GM19193 (cell line): ENCODE results near the gene SNCAIP.

Experiments
- POLR2A ChIP-seq: IDR thresholded peaks from 4 replicates; pipeline ENCODE4 v1.6.1; 2011; ENCODE audit not compliant: insufficient read depth, insufficient read length; ENCODE audit errors: extremely low read depth

The SNCAIP gene

GRCh38 chr5:122339591-122339990 is 27.6 kb downstream of the SNCAIP start:
- no peak for TF ChIP-seq POLR2A

DNA sequence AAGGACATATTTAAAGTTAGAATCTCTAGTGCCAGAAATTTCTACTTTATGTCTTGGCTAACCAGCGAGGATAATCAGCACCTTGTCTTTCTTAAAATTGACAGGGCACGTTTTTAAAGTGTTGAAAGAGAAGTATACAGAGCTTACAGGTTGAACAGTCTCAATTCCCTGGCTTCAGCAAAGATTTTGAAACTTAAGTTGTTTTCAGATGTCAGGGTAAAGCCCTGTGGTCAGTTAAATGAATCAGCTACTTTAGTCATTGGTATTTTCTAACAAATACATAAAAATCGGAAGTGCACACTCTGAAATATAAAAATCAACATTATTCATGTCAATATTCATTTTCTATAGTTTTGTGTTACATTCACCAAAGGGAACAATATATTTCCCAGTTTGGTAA is 29.1 kb downstream of the SNCAIP start:
- TF ChIP-seq POLR2A: no peak

- TF ChIP-seq POLR2A: no peak
Measured at GRCh38 chr5:122342256-122342655, 30.2 kb downstream of the SNCAIP start.

DNA sequence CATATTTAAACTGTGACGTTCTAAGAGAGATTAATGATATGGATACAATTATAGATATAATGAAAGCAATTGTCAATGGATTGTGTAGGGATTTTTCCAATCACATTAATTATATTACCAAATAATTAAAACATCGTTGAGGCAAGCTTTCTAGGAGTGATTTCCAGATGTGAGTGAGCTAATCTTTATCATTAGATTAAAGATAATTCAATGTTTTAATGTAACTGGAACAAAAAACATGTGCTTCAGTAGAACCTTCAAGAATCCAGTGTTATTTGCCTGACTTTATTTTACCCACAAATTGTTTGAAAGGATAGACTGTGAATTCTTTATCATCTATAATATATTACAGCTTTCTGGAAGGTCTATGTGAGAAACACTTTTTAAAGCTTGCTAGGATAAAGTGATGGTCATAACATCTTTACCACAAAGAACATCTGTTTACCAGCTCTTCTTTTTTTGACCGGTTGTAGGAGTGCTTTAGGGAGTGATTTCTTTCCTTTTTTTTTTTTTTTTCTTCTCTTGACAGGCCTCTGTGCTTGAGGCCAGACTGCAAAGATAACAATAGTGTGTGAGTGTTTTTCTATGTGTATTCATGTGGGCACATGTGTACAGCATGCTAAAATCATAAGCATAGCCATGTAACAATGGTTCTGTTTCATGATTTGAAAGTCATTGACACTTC is 35.0 kb downstream of the SNCAIP start:
- TF ChIP-seq POLR2A: no peak

GRCh38 chr5:122350496-122350895 is 38.5 kb downstream of the SNCAIP start:
- TF ChIP-seq POLR2A: no peak

DNA sequence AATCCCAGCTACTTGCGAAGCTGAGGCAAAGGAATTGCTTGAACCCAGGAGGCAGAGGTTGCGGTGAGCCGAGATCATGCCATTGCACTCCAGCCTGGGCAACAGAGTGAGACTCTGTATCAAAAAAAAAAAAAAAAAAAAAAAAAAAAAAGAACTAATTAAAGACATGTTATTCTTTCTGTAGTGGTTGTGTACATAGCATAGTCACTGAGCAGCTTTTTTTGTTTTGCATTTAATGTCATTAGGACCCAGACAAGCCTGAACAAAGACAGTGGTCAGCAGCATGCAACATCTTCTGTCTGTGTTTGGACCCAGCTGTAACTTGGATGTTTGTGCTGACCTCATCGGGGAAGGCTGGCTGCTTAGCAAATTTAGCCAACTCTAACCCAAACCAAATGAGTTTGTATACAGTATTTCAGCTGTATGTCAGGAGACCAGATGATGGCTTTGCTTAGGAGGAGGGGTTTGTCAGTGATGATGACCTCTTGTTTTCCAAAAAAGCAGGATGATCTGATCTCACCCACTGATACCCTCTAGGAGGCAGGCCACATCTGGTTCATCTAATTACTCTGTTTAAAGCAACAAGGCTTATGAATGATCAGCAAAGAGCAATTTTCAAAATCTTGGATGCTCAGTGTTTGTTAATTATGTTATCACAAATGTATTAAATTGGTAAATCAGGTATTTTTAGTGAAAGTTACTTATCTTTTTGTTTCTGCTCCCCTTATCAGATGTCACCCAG is 39.5 kb downstream of the SNCAIP start:
- no peak for TF ChIP-seq POLR2A

DNA sequence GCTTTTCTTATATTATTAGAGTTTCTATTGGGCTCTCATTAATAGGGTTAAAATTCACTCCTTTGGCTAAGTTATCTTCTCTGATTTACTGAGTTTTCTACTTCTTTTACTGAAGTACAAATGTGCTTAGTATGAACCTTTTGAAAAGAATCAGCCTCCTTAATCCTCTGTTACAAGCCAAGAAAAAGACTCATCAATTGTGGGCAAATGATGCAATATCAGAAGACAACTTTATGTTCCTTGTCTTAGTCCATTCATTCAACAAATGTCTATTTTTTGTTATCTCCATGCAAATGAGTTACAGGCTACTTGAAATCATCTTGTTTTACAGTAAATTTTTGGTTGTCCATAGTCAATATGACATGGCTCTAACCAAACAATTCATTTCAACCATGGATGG is 40.3 kb downstream of the SNCAIP start:
- TF ChIP-seq POLR2A: no peak

DNA sequence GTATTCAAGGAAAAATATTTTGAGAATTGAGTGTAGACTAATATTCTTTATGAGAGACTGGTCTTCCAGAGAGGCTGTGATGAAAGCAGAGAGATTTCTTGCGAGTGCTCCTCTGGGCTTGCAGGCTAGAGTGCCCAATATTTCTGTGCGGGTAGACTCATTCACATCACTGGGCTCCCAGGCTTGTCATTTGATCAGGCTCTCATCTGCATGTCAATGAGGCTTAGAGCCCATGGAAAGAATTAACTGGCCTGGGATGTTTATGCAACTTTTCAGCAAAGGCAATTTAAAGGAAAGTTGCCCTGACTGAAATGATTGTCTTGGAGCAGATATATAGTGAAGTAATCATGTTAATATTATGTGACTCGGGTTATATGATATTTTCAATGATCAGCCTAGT is 42.3 kb downstream of the SNCAIP start:
- TF ChIP-seq POLR2A: no peak

DNA sequence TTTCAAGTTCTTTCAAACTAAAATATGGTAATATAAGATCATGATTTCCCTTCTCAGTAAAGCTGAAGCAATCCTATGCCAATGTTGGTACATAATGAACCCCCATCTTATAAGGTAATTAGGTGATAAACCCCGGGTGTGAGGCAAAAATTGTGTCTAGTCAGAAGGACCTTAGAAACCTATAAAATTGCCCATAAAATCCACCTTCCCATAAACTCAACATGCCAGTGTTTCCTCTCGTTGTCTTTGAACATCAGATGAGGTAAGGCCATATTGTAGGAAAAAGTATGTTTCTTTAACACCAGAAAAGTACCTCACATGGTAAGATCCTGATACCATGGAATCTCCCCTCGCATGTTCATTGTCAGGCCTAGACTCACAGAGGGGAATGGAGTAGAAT is 43.3 kb downstream of the SNCAIP start:
- TF ChIP-seq POLR2A: no peak

- no peak for TF ChIP-seq POLR2A
Measured at GRCh38 chr5:122356855-122357254, 44.8 kb downstream of the SNCAIP start.

GRCh38 chr5:122358372-122358979 is 46.4 kb downstream of the SNCAIP start:
- no peak for TF ChIP-seq POLR2A

- TF ChIP-seq POLR2A: no peak
Measured at GRCh38 chr5:122362361-122362760, 50.3 kb downstream of the SNCAIP start.

- TF ChIP-seq POLR2A: no peak
Measured at GRCh38 chr5:122363623-122364022, 51.6 kb downstream of the SNCAIP start.

GRCh38 chr5:122366501-122366900 is 54.5 kb downstream of the SNCAIP start:
- TF ChIP-seq POLR2A: no peak

- no peak for TF ChIP-seq POLR2A
Measured at GRCh38 chr5:122367456-122367855, 55.4 kb downstream of the SNCAIP start.
